ENCODE results near the gene HPS1. TPM values are rescaled to one million over a fixed set of nuclear protein-coding genes. Genes with fewer than 3 reads are reported as not detected.

The HPS1 gene
- total and polyA plus RNA-seq, 2 donors (not counting 3 experiments of a cell fraction or from before 2014, with no cell fraction given) = 60.7 to 67.5 TPM

GRCh38 chr10:98483658-98484057 is 36.9 kb upstream of the HPS1 start:
- no peak for DNase-seq (ENCODE audit: low read depth, low spot score)
- ChIA-PET CTCF (no interaction called here), POLR2A (no interaction called here)
- H2AFZ ChIP-seq (ENCODE audit: low read depth, low read length) = no peak overlapping the region
- H4K20me1 ChIP-seq (replicated peaks; ENCODE audit: control insufficient read depth, extremely low read depth, insufficient read depth, low read length) = no peaks in the 10 kb centered on the region
- no peaks in the 10 kb centered on the region for H3K79me2 ChIP-seq (ENCODE audit: control insufficient read depth, insufficient read depth, low read length)
- H3K9me1 ChIP-seq (replicated peaks; ENCODE audit: control insufficient read depth, extremely low read depth, insufficient read depth, low read length) = no peaks in the 10 kb centered on the region
- H3K9ac ChIP-seq (replicated peaks; ENCODE audit: extremely low read depth, insufficient read depth, low read length) = no peak overlapping the region
- no peaks in the 10 kb centered on the region for H3K27me3 ChIP-seq (ENCODE audit: control insufficient read depth in 2 of 2, insufficient read depth in 2 of 2, low read length in 2 of 2)
- FAIRE-seq = no peak
- intact Hi-C loops (cut with micrococcal nuclease) (no loop called here), dilution Hi-C loops (cut with MboI; ENCODE audit: extremely low pct_ligation_motif_present, low sequenced_read_pairs) (no loop called here)
- H3K4me2 ChIP-seq (ENCODE audit: insufficient read depth, low read length) = no peak overlapping the region
- no peaks in the 10 kb centered on the region for H3K9me3 ChIP-seq (replicated peaks; ENCODE audit: control insufficient read depth, insufficient read depth, low read length)
- BruUV-seq (replicated peaks) = no TSS peak
- H3K36me3 ChIP-seq (ENCODE audit: control insufficient read depth in 2 of 2, extremely low read depth in 1 of 2, insufficient read depth in 2 of 2, low read length in 2 of 2) = no peaks in the 10 kb centered on the region
- no peak for TF ChIP-seq EZH2 (IDR thresholded peaks at IDR 0.05; ENCODE audit: borderline replicate concordance, low read depth, low read length, severe bottlenecking)
- TF ChIP-seq FOS (IDR thresholded peaks at IDR 0.05; ENCODE audit: borderline replicate concordance, insufficient read depth, low read length) = no peak
- no peak for TF ChIP-seq GATA2 (IDR thresholded peaks at IDR 0.05; ENCODE audit: insufficient read depth, insufficient read length, low read depth, low read length)
- no peak for TF ChIP-seq JUN (IDR thresholded peaks at IDR 0.05; ENCODE audit: borderline replicate concordance, insufficient read depth, insufficient read length, low read depth)
- H3K4me3 ChIP-seq (replicated peaks in 1 of 3; ENCODE audit: insufficient read depth in 1 of 3, low read depth in 1 of 3, low read length in 3 of 3) = no peak overlapping the region
- H3K27ac ChIP-seq (ENCODE audit: insufficient read depth, low read depth, low read length) = no peak overlapping the region
- no peaks in the 10 kb centered on the region for H3K4me1 ChIP-seq (ENCODE audit: control insufficient read depth, extremely low read depth, insufficient read depth, low read length)

DNA sequence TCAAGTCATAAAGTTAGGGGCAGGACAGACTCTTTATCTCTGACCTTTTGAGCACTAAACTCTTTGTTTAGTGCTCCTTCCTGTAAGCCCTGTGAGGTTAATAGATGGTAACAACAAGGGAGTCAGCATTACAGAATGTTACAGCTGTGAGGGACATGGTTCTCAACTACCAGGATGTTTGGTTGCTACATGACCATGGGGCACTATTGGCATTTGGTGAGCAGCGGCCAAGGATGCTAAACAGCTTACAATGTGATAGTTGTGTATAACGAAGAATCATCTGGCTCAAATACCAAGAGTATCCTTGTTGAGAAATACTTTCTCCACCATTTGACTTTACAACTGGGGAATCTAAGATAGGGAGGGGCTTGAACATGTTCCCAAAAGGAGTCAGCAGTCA is 35.4 kb upstream of the HPS1 start:
- H3K27ac ChIP-seq (ENCODE audit: insufficient read depth, low read depth, low read length) = no peak overlapping the region
- dilution Hi-C loops (cut with MboI; ENCODE audit: extremely low pct_ligation_motif_present, low sequenced_read_pairs) = no loop called here
- FAIRE-seq = no peak
- no peaks in the 10 kb centered on the region for H3K9me1 ChIP-seq (replicated peaks; ENCODE audit: control insufficient read depth, extremely low read depth, insufficient read depth, low read length)
- TF ChIP-seq MAX (IDR thresholded peaks at IDR 0.05; ENCODE audit: insufficient read depth, insufficient read length) = no peak
- TF ChIP-seq EZH2 (IDR thresholded peaks at IDR 0.05; ENCODE audit: borderline replicate concordance, low read depth, low read length, severe bottlenecking) = no peak
- no peak for TF ChIP-seq POLR2AphosphoS5 (IDR thresholded peaks at IDR 0.05; ENCODE audit: insufficient read depth, low read depth, low read length)
- no peak for TF ChIP-seq JUN (IDR thresholded peaks at IDR 0.05; ENCODE audit: borderline replicate concordance, insufficient read depth, insufficient read length, low read depth)
- no peak for TF ChIP-seq FOS (IDR thresholded peaks at IDR 0.05; ENCODE audit: borderline replicate concordance, insufficient read depth, low read length)
- TF ChIP-seq, protein P1, sequence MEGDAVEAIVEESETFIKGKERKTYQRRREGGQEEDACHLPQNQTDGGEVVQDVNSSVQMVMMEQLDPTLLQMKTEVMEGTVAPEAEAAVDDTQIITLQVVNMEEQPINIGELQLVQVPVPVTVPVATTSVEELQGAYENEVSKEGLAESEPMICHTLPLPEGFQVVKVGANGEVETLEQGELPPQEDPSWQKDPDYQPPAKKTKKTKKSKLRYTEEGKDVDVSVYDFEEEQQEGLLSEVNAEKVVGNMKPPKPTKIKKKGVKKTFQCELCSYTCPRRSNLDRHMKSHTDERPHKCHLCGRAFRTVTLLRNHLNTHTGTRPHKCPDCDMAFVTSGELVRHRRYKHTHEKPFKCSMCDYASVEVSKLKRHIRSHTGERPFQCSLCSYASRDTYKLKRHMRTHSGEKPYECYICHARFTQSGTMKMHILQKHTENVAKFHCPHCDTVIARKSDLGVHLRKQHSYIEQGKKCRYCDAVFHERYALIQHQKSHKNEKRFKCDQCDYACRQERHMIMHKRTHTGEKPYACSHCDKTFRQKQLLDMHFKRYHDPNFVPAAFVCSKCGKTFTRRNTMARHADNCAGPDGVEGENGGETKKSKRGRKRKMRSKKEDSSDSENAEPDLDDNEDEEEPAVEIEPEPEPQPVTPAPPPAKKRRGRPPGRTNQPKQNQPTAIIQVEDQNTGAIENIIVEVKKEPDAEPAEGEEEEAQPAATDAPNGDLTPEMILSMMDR (IDR thresholded peaks at IDR 0.05; ENCODE audit: extremely low read depth in 1 of 2, insufficient read depth in 1 of 2, low read depth in 1 of 2, low read length in 2 of 2) = no peak
- TF ChIP-seq GATA2 (IDR thresholded peaks at IDR 0.05; ENCODE audit: insufficient read depth, insufficient read length, low read depth, low read length) = no peak
- TF ChIP-seq POLR2A (IDR thresholded peaks at IDR 0.05; ENCODE audit: low read depth, low read length) = no peak
- TF ChIP-seq MYC (IDR thresholded peaks at IDR 0.05; ENCODE audit: low read depth, low read length) = no peak
- no peaks in the 10 kb centered on the region for H3K27me3 ChIP-seq (ENCODE audit: control insufficient read depth in 2 of 2, insufficient read depth in 2 of 2, low read length in 2 of 2)
- BruUV-seq (replicated peaks) = no TSS peak
- H3K4me1 ChIP-seq (ENCODE audit: control insufficient read depth, extremely low read depth, insufficient read depth, low read length) = no peaks in the 10 kb centered on the region
- H3K4me3 ChIP-seq (replicated peaks in 1 of 3; ENCODE audit: insufficient read depth in 1 of 3, low read depth in 1 of 3, low read length in 3 of 3) = no peak overlapping the region
- H3K36me3 ChIP-seq (ENCODE audit: control insufficient read depth in 2 of 2, extremely low read depth in 1 of 2, insufficient read depth in 2 of 2, low read length in 2 of 2) = no peaks in the 10 kb centered on the region
- no peak overlapping the region for H2AFZ ChIP-seq (ENCODE audit: low read depth, low read length)
- ChIA-PET POLR2A (no interaction called here), CTCF (interaction anchor here (0.8 kb wide), 1 partner anchor 15 kb away, joined by 4 read pairs; no protein-coding TSS in a partner anchor)
- no peak for DNase-seq (ENCODE audit: low read depth, low spot score)
- H3K9ac ChIP-seq (replicated peaks; ENCODE audit: extremely low read depth, insufficient read depth, low read length) = no peak overlapping the region
- no peak overlapping the region for H3K4me2 ChIP-seq (ENCODE audit: insufficient read depth, low read length)
- no peaks in the 10 kb centered on the region for H3K9me3 ChIP-seq (replicated peaks; ENCODE audit: control insufficient read depth, insufficient read depth, low read length)
- H4K20me1 ChIP-seq (replicated peaks; ENCODE audit: control insufficient read depth, extremely low read depth, insufficient read depth, low read length) = no peaks in the 10 kb centered on the region
- H3K79me2 ChIP-seq (ENCODE audit: control insufficient read depth, insufficient read depth, low read length) = no peaks in the 10 kb centered on the region
- intact Hi-C loops (cut with micrococcal nuclease) = no loop called here

All from endothelial cell of umbilical vein (primary cell).